ENCODE data around the gene SERPINB5.

- TF ChIP-seq CTCF (IDR thresholded peaks at IDR 0.05; ENCODE audit: low read depth, low read length): no peak
- TF ChIP-seq POLR2A (IDR thresholded peaks at IDR 0.05; ENCODE audit: extremely low read depth, insufficient read length): no peak
Measured at GRCh38 chr18:63443829-63444228, 32.9 kb upstream of the SERPINB5 start.
